Keratinocyte (primary cell): ENCODE measurements around the gene ZFP36L2. TPM values are rescaled to one million over a fixed set of nuclear protein-coding genes. Genes with fewer than 3 reads are reported as not detected.

ENCODE experiments used
- DNase-seq: peaks from one replicate; pipeline ENCODE4 v3.0.0-alpha.2; 2011; ENCODE audit warnings: low read depth, missing footprints, low spot score
- FAIRE-seq: peaks from 2 replicates; lab custom pipeline; 2011; peaks lifted over from hg19 to GRCh38; lab: Jason Lieb, UNC
- H2AFZ ChIP-seq: 2 replicates; pipeline ENCODE4 v1.6.0; 2012; ENCODE audit warnings: low read length, control low read depth, inconsistent platforms; ENCODE audit not compliant: control insufficient read depth
- H3K27ac ChIP-seq: 2 replicates; pipeline ENCODE4 v1.5.1; 2011; ENCODE audit warnings: low read length; ENCODE audit not compliant: control insufficient read depth, insufficient read depth
- H3K27me3 ChIP-seq: 3 replicates; pipeline ENCODE4 v1.6.0; 2011; ENCODE audit warnings: low read length; ENCODE audit not compliant: control insufficient read depth, insufficient read depth; ENCODE audit errors: extremely low read depth
- H3K36me3 ChIP-seq, 2 experiments: 2 replicates in 1 of 2; 3 replicates in 1 of 2; pipeline ENCODE4 v1.5.1; 2011; ENCODE audit warnings: low read length in 2 of 2, mild to moderate bottlenecking in 1 of 2; ENCODE audit not compliant: control insufficient read depth in 2 of 2, insufficient read depth in 2 of 2; ENCODE audit errors: extremely low read depth in 1 of 2
- H3K4me1 ChIP-seq: 3 replicates; pipeline ENCODE4 v1.5.1; 2011; ENCODE audit warnings: low read length; ENCODE audit not compliant: control insufficient read depth, insufficient read depth; ENCODE audit errors: extremely low read depth
- H3K4me2 ChIP-seq: 3 replicates; pipeline ENCODE4 v1.6.0; 2011; ENCODE audit warnings: low read depth, low read length; ENCODE audit not compliant: control insufficient read depth, insufficient read depth; ENCODE audit errors: extremely low read depth
- H3K4me3 ChIP-seq, 3 experiments: fragments of 200-600 bp in 1 of 3; sonication (generic) in 1 of 3; 2 replicates in 2 of 3; 3 replicates in 1 of 3; pipeline ENCODE4 v1.5.1; 2011 to 2016; ENCODE audit warnings: low read length in 3 of 3, mild to moderate bottlenecking in 3 of 3, control low read depth in 2 of 3, inconsistent platforms in 1 of 3, low read depth in 1 of 3, mixed read lengths in 1 of 3, mixed run types in 1 of 3, moderate library complexity in 1 of 3; ENCODE audit not compliant: control insufficient read depth in 2 of 3, insufficient read depth in 2 of 3; ENCODE audit errors: extremely low read depth in 1 of 3
- H3K79me2 ChIP-seq: 2 replicates; pipeline ENCODE4 v1.6.0; 2012; ENCODE audit warnings: low read length; ENCODE audit not compliant: control insufficient read depth, insufficient read depth
- H3K9ac ChIP-seq: 3 replicates; pipeline ENCODE4 v1.6.0; 2011; ENCODE audit warnings: low read length; ENCODE audit not compliant: control insufficient read depth, insufficient read depth; ENCODE audit errors: extremely low read depth
- H3K9me1 ChIP-seq: 3 replicates; pipeline ENCODE4 v1.6.0; 2011; ENCODE audit warnings: low read length; ENCODE audit not compliant: control insufficient read depth, insufficient read depth; ENCODE audit errors: extremely low read depth
- H3K9me3 ChIP-seq: 2 replicates; pipeline ENCODE4 v1.5.1; 2012; ENCODE audit warnings: low read depth, low read length; ENCODE audit not compliant: control insufficient read depth
- H4K20me1 ChIP-seq: 3 replicates; pipeline ENCODE4 v1.6.0; 2011; ENCODE audit warnings: low read length; ENCODE audit not compliant: control insufficient read depth, insufficient read depth; ENCODE audit errors: extremely low read depth
- CTCF ChIP-seq, 3 experiments: IDR thresholded peaks in 1 of 3; conservative IDR thresholded peaks in 1 of 3; optimal IDR thresholded peaks in 1 of 3; 2 replicates in 2 of 3; 3 replicates in 1 of 3; pipeline versions ENCODE3 to v1.5.1; 2011; ENCODE audit warnings: low read length in 3 of 3, mild to moderate bottlenecking in 3 of 3, moderate library complexity in 2 of 3, control low read depth in 1 of 3, inconsistent platforms in 1 of 3; ENCODE audit not compliant: insufficient read depth in 2 of 3; ENCODE audit errors: extremely low read depth in 1 of 3
- EZH2 ChIP-seq: IDR thresholded peaks from one replicate; pipeline ENCODE4 v1.6.1; 2012; ENCODE audit warnings: inconsistent platforms, mild to moderate bottlenecking, low read length, moderate library complexity
- dilution Hi-C: fragments of 300-500 bp; cut with MboI; formaldehyde crosslinking; loops from one replicate; pipeline ENCODE4 v1.7.0; 2020; ENCODE audit warnings: low sequenced_read_pairs; ENCODE audit not compliant: extremely low pct_ligation_motif_present
- polyA plus RNA-seq, 5 experiments: library from polyadenylated mRNA; depleted of rRNA in 3 of 5; stranded (reverse) in 3 of 5; stranded (forward) in 1 of 5; unstranded in 1 of 5; fragments of >200 nt; gene quantifications; 1 replicate in 1 of 5; 2 replicates in 3 of 5; 3 replicates in 1 of 5; pipeline versions ENCODE4 v1.2.1 to v1.2.3, GENCODE V29; 2011 to 2012; ENCODE audit warnings: missing spikeins in 2 of 5, low read depth in 1 of 5, low replicate concordance in 1 of 5

ZFP36L2 gene
- polyA plus RNA-seq, 1 donor (not counting 4 experiments of a cell fraction or from before 2014, with no cell fraction given): 52.4 TPM

- Histone ChIP-seq H3K4me2 (peak overlapping the region; percentile 89), H3K4me3 (peak overlapping the region in 1 of 3 experiments; percentile 82), H3K27ac (peak overlapping the region; percentile 93), H2AFZ (no peak overlapping the region), H3K27me3 (no peaks in the 10 kb centered on the region), H4K20me1 (peaks cover 16% of the 10 kb centered on the region), H3K36me3 (peaks cover 12 to 22% of the 10 kb centered on the region in 2 experiments), H3K4me1 (peaks cover 19% of the 10 kb centered on the region), H3K9me3 (no peaks in the 10 kb centered on the region), H3K79me2 (peaks cover 45% of the 10 kb centered on the region), H3K9me1 (no peaks in the 10 kb centered on the region), H3K9ac (peak overlapping the region; percentile 94)
- no peak for FAIRE-seq
- DNase-seq: no peak
- TF ChIP-seq CTCF (optimal IDR thresholded peaks at IDR 0.05 in 1 of 3, IDR thresholded peaks at IDR 0.05 in 1 of 3, conservative IDR thresholded peaks at IDR 0.05 in 1 of 3; ENCODE audit: extremely low read depth in 1 of 3, insufficient read depth in 2 of 3, low read length in 3 of 3): no peak
- TF ChIP-seq EZH2: no peak
- dilution Hi-C loops: no loop called here
These were observed 1.9 kb upstream of the ZFP36L2 start for GRCh38 chr2:43228321-43228751.

GRCh38 chr2:43227830-43228281 lies 1.4 kb upstream of the ZFP36L2 start:
- DNase-seq (no peak), FAIRE-seq (no peak)
- Histone ChIP-seq H3K9me1 (no peaks in the 10 kb centered on the region), H3K9me3 (no peaks in the 10 kb centered on the region), H4K20me1 (peaks cover 16% of the 10 kb centered on the region), H3K79me2 (peaks cover 48% of the 10 kb centered on the region), H3K27ac (peak overlapping the region; percentile 93), H3K4me2 (peak overlapping the region; percentile 89), H3K4me1 (peaks cover 19% of the 10 kb centered on the region), H3K36me3 (peaks cover 12 to 22% of the 10 kb centered on the region in 2 experiments), H3K9ac (peak overlapping the region; percentile 94), H3K27me3 (no peaks in the 10 kb centered on the region), H2AFZ (no peak overlapping the region), H3K4me3 (peak overlapping the region; percentile 78 to 96 (median 82))
- TF ChIP-seq CTCF (optimal IDR thresholded peaks at IDR 0.05 in 1 of 3, IDR thresholded peaks at IDR 0.05 in 1 of 3, conservative IDR thresholded peaks at IDR 0.05 in 1 of 3; ENCODE audit: extremely low read depth in 1 of 3, insufficient read depth in 2 of 3, low read length in 3 of 3): peak in 1 of 3 experiments; percentile 18
- TF ChIP-seq EZH2: no peak
- dilution Hi-C loops: no loop called here
